CD4-positive, alpha-beta T cell treated with Interleukin-1 beta for 1 hour (primary cell): ENCODE results near the gene NEMP2.
"Not testable (repeated sequence)": the region's sequence is repeated elsewhere in the genome, so short reads cannot be mapped to it uniquely, and the experiment has no call there.

Experiments
- DNase-seq, 2 donors: peaks; one replicate each; pipeline ENCODE4 v3.0.0-alpha.2; 2020 to 2022

NEMP2 gene

GRCh38 chr2:190486037-190486623, 48.4 kb downstream of the NEMP2 start:
- DNase-seq = no peak

- DNase-seq = no peak
Observed at GRCh38 chr2:190482451-190482850, 52.1 kb downstream of the NEMP2 start.

GRCh38 chr2:190481339-190481738, 53.2 kb downstream of the NEMP2 start:
- DNase-seq = no peak

- DNase-seq = no peak
Observed at GRCh38 chr2:190478572-190479195, 55.8 kb downstream of the NEMP2 start.

GRCh38 chr2:190477661-190478454, 56.7 kb downstream of the NEMP2 start:
- no peak for DNase-seq

- DNase-seq = no peak
Observed at GRCh38 chr2:190470256-190470826, 64.2 kb downstream of the NEMP2 start.

GRCh38 chr2:190469771-190470170, 64.8 kb downstream of the NEMP2 start:
- peak; percentile 18 to 21 for DNase-seq

GRCh38 chr2:190468814-190469569, 65.5 kb downstream of the NEMP2 start:
- no peak for DNase-seq

GRCh38 chr2:190468354-190468753, 66.2 kb downstream of the NEMP2 start:
- not testable (repeated sequence) for DNase-seq

GRCh38 chr2:190467575-190468083, 66.9 kb downstream of the NEMP2 start:
- no peak for DNase-seq

- no peak for DNase-seq
Observed at GRCh38 chr2:190466819-190467446, 67.6 kb downstream of the NEMP2 start.

- no peak for DNase-seq
Observed at GRCh38 chr2:190465060-190465459, 69.5 kb downstream of the NEMP2 start.

- DNase-seq = no peak
Observed at GRCh38 chr2:190462611-190463010, 71.9 kb downstream of the NEMP2 start.

- no peak for DNase-seq
Observed at GRCh38 chr2:190462181-190462580, 72.3 kb downstream of the NEMP2 start.

- DNase-seq = no peak
Observed at GRCh38 chr2:190460487-190460886, 74.0 kb downstream of the NEMP2 start.

GRCh38 chr2:190459881-190460280, 74.6 kb downstream of the NEMP2 start:
- DNase-seq = no peak

GRCh38 chr2:190458352-190459107, 76.0 kb downstream of the NEMP2 start:
- no peak for DNase-seq

- no peak for DNase-seq
Observed at GRCh38 chr2:190457256-190457655, 77.3 kb downstream of the NEMP2 start.

GRCh38 chr2:190456833-190457232, 77.7 kb downstream of the NEMP2 start:
- DNase-seq = no peak

- DNase-seq = no peak
Observed at GRCh38 chr2:190455358-190456095, 79.0 kb downstream of the NEMP2 start.

GRCh38 chr2:190454795-190455194, 79.7 kb downstream of the NEMP2 start:
- no peak for DNase-seq
